ENCODE measurements around the gene SPON1.

SPON1 gene

GRCh38 chr11:14258221-14258935 is 295.9 kb downstream of the SPON1 start:
- in situ Hi-C loops (cut with MboI; ENCODE audit: low sequenced_read_pairs) = no loop called here

- in situ Hi-C loops (cut with MboI; ENCODE audit: low sequenced_read_pairs) = no loop called here
Measured at GRCh38 chr11:14259186-14259784, 296.8 kb downstream of the SPON1 start.

GRCh38 chr11:14259878-14260277 is 297.4 kb downstream of the SPON1 start:
- in situ Hi-C loops (cut with MboI; ENCODE audit: low sequenced_read_pairs) = no loop called here

- in situ Hi-C loops (cut with MboI; ENCODE audit: low sequenced_read_pairs) = no loop called here
Measured at GRCh38 chr11:14261066-14261465, 298.5 kb downstream of the SPON1 start.

- in situ Hi-C loops (cut with MboI; ENCODE audit: low sequenced_read_pairs) = no loop called here
Measured at GRCh38 chr11:14262271-14262846, 299.8 kb downstream of the SPON1 start.

GRCh38 chr11:14264966-14265365 is 302.4 kb downstream of the SPON1 start:
- in situ Hi-C loops (cut with MboI; ENCODE audit: low sequenced_read_pairs) = no loop called here

- in situ Hi-C loops (cut with MboI; ENCODE audit: low sequenced_read_pairs) = no loop called here
Measured at GRCh38 chr11:14266622-14267021, 304.1 kb downstream of the SPON1 start.

GRCh38 chr11:14267861-14268635 is 305.5 kb downstream of the SPON1 start:
- in situ Hi-C loops (cut with MboI; ENCODE audit: low sequenced_read_pairs) = no loop called here

GRCh38 chr11:14269692-14270573 is 307.4 kb downstream of the SPON1 start:
- in situ Hi-C loops (cut with MboI; ENCODE audit: low sequenced_read_pairs) = no loop called here

GRCh38 chr11:14270690-14271542 is 308.4 kb downstream of the SPON1 start:
- in situ Hi-C loops (cut with MboI; ENCODE audit: low sequenced_read_pairs) = no loop called here

GRCh38 chr11:14273895-14274294 is 311.4 kb downstream of the SPON1 start:
- in situ Hi-C loops (cut with MboI; ENCODE audit: low sequenced_read_pairs) = no loop called here

GRCh38 chr11:14275076-14275475 is 312.6 kb downstream of the SPON1 start:
- in situ Hi-C loops (cut with MboI; ENCODE audit: low sequenced_read_pairs) = loop anchor here (25.0 kb wide), 1 partner anchor 187 kb away; no protein-coding TSS in a partner anchor

GRCh38 chr11:14278869-14279268 is 316.3 kb downstream of the SPON1 start:
- in situ Hi-C loops (cut with MboI; ENCODE audit: low sequenced_read_pairs) = loop anchor here (25.0 kb wide), 1 partner anchor 183 kb away; no protein-coding TSS in a partner anchor

- in situ Hi-C loops (cut with MboI; ENCODE audit: low sequenced_read_pairs) = loop anchor here (25.0 kb wide), 1 partner anchor 174 kb away; no protein-coding TSS in a partner anchor
Measured at GRCh38 chr11:14288189-14288935, 325.8 kb downstream of the SPON1 start.

- in situ Hi-C loops (cut with MboI; ENCODE audit: low sequenced_read_pairs) = loop anchor here (25.0 kb wide), 1 partner anchor 172 kb away; no protein-coding TSS in a partner anchor
Measured at GRCh38 chr11:14290422-14290821, 327.9 kb downstream of the SPON1 start.

- in situ Hi-C loops (cut with MboI; ENCODE audit: low sequenced_read_pairs) = loop anchor here (25.0 kb wide), 1 partner anchor 162 kb away; no protein-coding TSS in a partner anchor
Measured at GRCh38 chr11:14299921-14300320, 337.4 kb downstream of the SPON1 start.

- in situ Hi-C loops (cut with MboI; ENCODE audit: low sequenced_read_pairs) = no loop called here
Measured at GRCh38 chr11:14300661-14301304, 338.3 kb downstream of the SPON1 start.

- in situ Hi-C loops (cut with MboI; ENCODE audit: low sequenced_read_pairs) = no loop called here
Measured at GRCh38 chr11:14304601-14305000, 342.1 kb downstream of the SPON1 start.
